Smooth muscle cell of bladder (primary cell): ENCODE measurements around the gene MED1. TPM values are rescaled to one million over a fixed set of nuclear protein-coding genes. Genes with fewer than 3 reads are reported as not detected.

Source experiments
- total RNA-seq: library from RNA; depleted of rRNA; stranded (reverse); fragments of >200 nt; gene quantifications from 2 replicates; pipeline ENCODE4 v1.2.3, GENCODE V29; 2014

Gene MED1
- 14.6 and 15.0 TPM in 2 replicates for total RNA-seq

GRCh38 chr17:39450847-39451581 is at the start of gene MED1:
Gene MED1 (minus strand): TSS chr17:39451263. CDS start chr17:39451062, 201 bp downstream.

DNA sequence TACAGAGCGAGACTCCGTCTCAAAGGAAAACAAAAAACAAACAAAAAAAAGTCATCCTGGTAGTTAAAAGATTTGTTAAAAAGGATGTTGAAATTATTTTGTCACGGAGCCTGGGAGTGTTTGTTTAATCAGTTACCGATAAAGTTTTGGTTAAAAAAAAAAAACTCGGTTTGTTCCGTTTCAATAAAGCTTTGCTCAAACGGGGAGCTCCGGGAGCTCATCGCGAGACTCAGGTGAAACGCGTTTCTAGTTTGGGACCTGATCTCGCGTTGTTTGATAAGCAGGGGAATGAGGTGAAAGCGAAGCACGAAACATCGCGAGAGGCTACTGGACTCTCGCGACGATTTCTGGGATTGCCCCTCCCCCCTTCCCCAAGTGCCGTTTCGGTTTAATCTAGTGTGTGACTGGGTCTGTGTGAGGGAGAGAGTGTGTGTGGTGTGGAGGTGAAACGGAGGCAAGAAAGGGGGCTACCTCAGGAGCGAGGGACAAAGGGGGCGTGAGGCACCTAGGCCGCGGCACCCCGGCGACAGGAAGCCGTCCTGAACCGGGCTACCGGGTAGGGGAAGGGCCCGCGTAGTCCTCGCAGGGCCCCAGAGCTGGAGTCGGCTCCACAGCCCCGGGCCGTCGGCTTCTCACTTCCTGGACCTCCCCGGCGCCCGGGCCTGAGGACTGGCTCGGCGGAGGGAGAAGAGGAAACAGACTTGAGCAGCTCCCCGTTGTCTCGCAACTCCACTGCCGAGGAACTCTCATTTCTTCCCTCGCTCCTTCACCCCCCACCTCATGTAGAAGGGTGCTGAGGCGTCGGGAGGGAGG is 10.3 kb upstream of the MED1 start, which contains the start of gene CDK12:
TSS of gene CDK12 (plus strand) at position 374 of the 813 bp plus-strand sequence. CDS start 586 bp downstream, outside the sequence.

GRCh38 chr17:39401412-39402243 is 49.4 kb downstream of the MED1 start, which contains the start of gene FBXL20:
Gene FBXL20 (minus strand): TSS chr17:39401626. CDS start chr17:39401402, 224 bp downstream.

Other genes starting within 250 kb of the MED1 start
- not detected in 2 replicates for gene STAC2, start 225.3 kb downstream of the MED1 start, total RNA-seq
- gene FBXL20, start 49.6 kb downstream of the MED1 start, total RNA-seq, result 10.7 and 12.6 TPM in 2 replicates
- gene CDK12, start 10.2 kb upstream of the MED1 start, total RNA-seq, result 16.8 and 18.9 TPM in 2 replicates
- gene NEUROD2, start 156.7 kb upstream of the MED1 start, total RNA-seq, result not detected in 2 replicates
- gene PPP1R1B, start 175.7 kb upstream of the MED1 start, total RNA-seq, result not detected in 2 replicates
- 19.8 and 30.2 TPM in 2 replicates for gene STARD3, start 185.9 kb upstream of the MED1 start, total RNA-seq
- 0.14 and 0.37 TPM in 2 replicates for gene TCAP, start 214.1 kb upstream of the MED1 start, total RNA-seq
- not detected in 2 replicates for gene PNMT, start 217.2 kb upstream of the MED1 start, total RNA-seq
- gene PGAP3, start 236.8 kb upstream of the MED1 start, total RNA-seq, result 10.8 and 15.0 TPM in 2 replicates
- 27.7 and 34.1 TPM in 2 replicates for gene ERBB2, start 248.8 kb upstream of the MED1 start, total RNA-seq